ENCODE results near the gene MAPKAPK3.

The MAPKAPK3 gene

GRCh38 chr3:50627407-50628051 lies 10.6 kb downstream of the MAPKAPK3 start:
- peak; percentile 13 for DNase-seq (ENCODE audit: low spot score)

GRCh38 chr3:50628601-50629000 lies 11.7 kb downstream of the MAPKAPK3 start:
- DNase-seq (ENCODE audit: low spot score), result no peak

GRCh38 chr3:50630394-50630793 lies 13.4 kb downstream of the MAPKAPK3 start:
- DNase-seq (ENCODE audit: low spot score), result no peak

- DNase-seq (ENCODE audit: low spot score), result no peak
Measured at GRCh38 chr3:50630877-50631276, 13.9 kb downstream of the MAPKAPK3 start.

GRCh38 chr3:50632450-50632849 lies 15.5 kb downstream of the MAPKAPK3 start:
- DNase-seq (ENCODE audit: low spot score), result no peak

GRCh38 chr3:50633230-50633790 lies 16.4 kb downstream of the MAPKAPK3 start:
- no peak for DNase-seq (ENCODE audit: low spot score)

GRCh38 chr3:50635066-50635465 lies 18.1 kb downstream of the MAPKAPK3 start:
- DNase-seq (ENCODE audit: low spot score), result no peak

GRCh38 chr3:50637011-50637410 lies 20.1 kb downstream of the MAPKAPK3 start:
- no peak for DNase-seq (ENCODE audit: low spot score)

GRCh38 chr3:50637945-50638344 lies 21.0 kb downstream of the MAPKAPK3 start:
- DNase-seq (ENCODE audit: low spot score), result no peak

- no peak for DNase-seq (ENCODE audit: low spot score)
Measured at GRCh38 chr3:50639055-50639494, 22.1 kb downstream of the MAPKAPK3 start.

GRCh38 chr3:50642382-50642781 lies 25.4 kb downstream of the MAPKAPK3 start:
- DNase-seq (ENCODE audit: low spot score), result no peak

GRCh38 chr3:50644561-50644960 lies 27.6 kb downstream of the MAPKAPK3 start:
- DNase-seq (ENCODE audit: low spot score), result no peak

- no peak for DNase-seq (ENCODE audit: low spot score)
Measured at GRCh38 chr3:50645378-50645777, 28.4 kb downstream of the MAPKAPK3 start.

- no peak for DNase-seq (ENCODE audit: low spot score)
Measured at GRCh38 chr3:50648313-50648712, 31.4 kb downstream of the MAPKAPK3 start.

- no peak for DNase-seq (ENCODE audit: low spot score)
Measured at GRCh38 chr3:50648944-50649343, 32.0 kb downstream of the MAPKAPK3 start.

- no peak for DNase-seq (ENCODE audit: low spot score)
Measured at GRCh38 chr3:50649451-50649931, 32.5 kb downstream of the MAPKAPK3 start.

- no peak for DNase-seq (ENCODE audit: low spot score)
Measured at GRCh38 chr3:50650018-50650417, 33.1 kb downstream of the MAPKAPK3 start.

GRCh38 chr3:50651445-50651844 lies 34.5 kb downstream of the MAPKAPK3 start:
- DNase-seq (ENCODE audit: low spot score), result no peak

GRCh38 chr3:50651920-50652529 lies 35.1 kb downstream of the MAPKAPK3 start:
- DNase-seq (ENCODE audit: low spot score), result no peak

GRCh38 chr3:50652709-50653108 lies 35.8 kb downstream of the MAPKAPK3 start:
- DNase-seq (ENCODE audit: low spot score), result peak; percentile 26

GRCh38 chr3:50653937-50654595 lies 37.1 kb downstream of the MAPKAPK3 start:
- no peak for DNase-seq (ENCODE audit: low spot score)

- no peak for DNase-seq (ENCODE audit: low spot score)
Measured at GRCh38 chr3:50655009-50655830, 38.3 kb downstream of the MAPKAPK3 start.

All from NAMALWA (cell line).